Activated T-helper 17 cell treated with anti-CD3 and anti-CD28 coated beads, Interleukin-2, amount 50 U/mL, for 72 hours (primary cell): ENCODE results near the gene BPGM. TPM values are rescaled to one million over a fixed set of nuclear protein-coding genes. Genes with fewer than 3 reads are reported as not detected.
A peak's percentile ranks its signal among the peaks of the same experiment; 100 is the strongest.
"Not testable (repeated sequence)": the region's sequence is repeated elsewhere in the genome, so short reads cannot be mapped to it uniquely, and the experiment has no call there.

Experiments used
- ATAC-seq: fragments of 150-1000 bp; cut with Tn5 transposase; replicated peaks from 2 replicates; pipeline ENCODE4 v1.10.0; 2021; ENCODE audit warnings: mild to moderate bottlenecking, moderate library complexity
- H3K27ac Mint-ChIP-seq: one replicate; pipeline ENCODE4 v1.8.0; 2022; ENCODE audit warnings: mixed read lengths
- H3K27me3 Mint-ChIP-seq: one replicate; pipeline ENCODE4 v1.8.0; 2022; ENCODE audit warnings: mixed read lengths
- H3K36me3 Mint-ChIP-seq: one replicate; pipeline ENCODE4 v1.8.0; 2022; ENCODE audit warnings: low read depth, mild to moderate bottlenecking, mixed read lengths
- H3K4me1 Mint-ChIP-seq: one replicate; pipeline ENCODE4 v1.8.0; 2022; ENCODE audit warnings: mixed read lengths
- H3K4me3 Mint-ChIP-seq: one replicate; pipeline ENCODE4 v1.8.0; 2022; ENCODE audit warnings: mild to moderate bottlenecking, mixed read lengths
- H3K9me3 Mint-ChIP-seq: one replicate; pipeline ENCODE4 v1.8.0; 2022; ENCODE audit warnings: mixed read lengths
- total RNA-seq, 2 donors: library from RNA; stranded (reverse); gene quantifications; one replicate each; pipeline ENCODE4 v1.2.3, GENCODE V29; 2022

The BPGM gene
- total RNA-seq, 2 donors from 2014 or later = 17.2 to 20.7 TPM

DNA sequence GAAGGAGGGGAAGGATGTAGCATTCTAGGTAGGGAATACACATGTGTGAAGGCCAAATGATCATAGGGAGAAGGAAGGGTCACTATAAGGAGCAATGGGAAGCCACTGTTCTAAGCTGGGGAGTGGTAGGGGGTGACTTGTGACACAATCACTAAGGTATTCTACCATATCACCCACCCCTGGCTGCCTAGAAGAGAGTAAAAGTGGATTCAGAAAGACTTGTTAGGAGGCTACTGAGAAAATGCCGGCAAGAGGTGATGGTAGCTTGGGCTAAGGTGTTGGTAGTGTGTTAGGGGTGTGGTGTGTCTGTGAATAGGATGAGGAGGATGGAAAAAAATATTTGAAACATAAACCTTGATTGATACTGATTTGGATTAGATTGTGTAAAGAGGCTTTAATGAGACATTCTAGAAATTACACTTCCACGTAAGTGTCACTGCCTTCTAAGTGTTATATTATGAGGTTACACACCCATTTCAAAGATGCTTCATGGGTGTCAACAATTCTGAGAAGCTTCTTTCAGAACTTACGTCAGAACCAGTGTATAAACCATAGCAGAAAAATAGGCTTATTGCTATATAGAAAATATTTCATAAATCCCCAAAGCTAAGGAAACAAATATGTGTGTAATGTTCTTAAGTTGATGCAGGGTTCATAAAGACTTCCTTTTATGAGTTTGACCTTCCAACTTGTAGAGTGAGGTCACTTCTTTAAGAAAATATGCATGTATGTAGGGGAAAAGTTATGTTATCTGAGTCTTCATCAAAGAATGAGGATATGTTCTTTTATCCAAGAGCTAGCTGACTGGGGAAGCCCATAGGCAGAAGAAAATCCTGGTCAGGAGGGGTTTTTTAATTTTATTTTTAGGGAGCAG is 5.6 kb upstream of the BPGM start:
- peak; percentile 69 for ATAC-seq
- H3K9me3 Mint-ChIP-seq = no peaks in the 10 kb centered on the region
- peak overlapping the region; percentile 53 for H3K27ac Mint-ChIP-seq
- no peaks in the 10 kb centered on the region for H3K27me3 Mint-ChIP-seq
- no peaks in the 10 kb centered on the region for H3K36me3 Mint-ChIP-seq
- peaks cover 19% of the 10 kb centered on the region for H3K4me1 Mint-ChIP-seq
- H3K4me3 Mint-ChIP-seq = peak overlapping the region; percentile 20

DNA sequence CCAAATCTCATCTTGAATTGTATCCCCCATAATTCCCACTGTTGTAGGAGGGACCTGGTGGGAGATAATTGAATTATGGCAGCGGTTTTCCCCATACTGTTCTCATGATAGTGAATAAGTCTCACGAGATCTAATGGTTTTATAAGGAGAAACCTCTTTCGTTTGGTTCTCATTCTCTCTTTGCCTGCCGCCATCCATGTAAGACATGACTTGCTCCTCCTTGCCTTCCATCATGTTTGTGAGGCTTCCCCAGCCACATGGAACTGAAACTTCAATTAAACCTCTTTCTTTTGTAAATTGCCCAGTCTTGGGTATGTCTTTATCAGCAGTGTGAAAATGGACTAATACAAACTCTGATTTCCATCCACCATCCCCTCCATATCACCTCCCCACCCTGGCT is 4.7 kb upstream of the BPGM start:
- not testable (repeated sequence) for H3K4me3 Mint-ChIP-seq, ATAC-seq, H3K27me3 Mint-ChIP-seq, H3K36me3 Mint-ChIP-seq, H3K9me3 Mint-ChIP-seq
- H3K27ac Mint-ChIP-seq = peak overlapping the region; percentile 12
- H3K4me1 Mint-ChIP-seq = peaks cover 15% of the 10 kb centered on the region

DNA sequence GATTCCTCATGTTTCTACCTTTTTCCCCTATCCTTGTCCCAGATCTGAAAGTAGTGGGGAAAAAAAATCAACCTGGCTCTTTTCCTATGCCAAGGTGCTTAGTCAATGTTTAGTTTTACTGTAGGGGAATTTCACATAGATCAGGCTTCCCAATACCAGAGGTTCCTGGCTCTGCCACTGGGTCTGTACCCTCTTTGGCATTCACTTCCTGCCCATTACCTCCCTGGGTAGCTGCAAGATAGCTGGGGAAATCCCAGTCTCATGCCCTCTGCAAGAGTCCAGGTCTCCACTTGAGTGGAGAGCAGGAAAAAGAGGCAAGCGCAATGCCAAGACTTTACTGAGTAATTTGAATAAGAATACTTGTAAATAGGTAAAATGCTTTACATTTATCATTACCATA is 3.5 kb upstream of the BPGM start:
- Mint-ChIP-seq H3K36me3 (no peaks in the 10 kb centered on the region), H3K27ac (no peak overlapping the region), H3K4me3 (no peak overlapping the region), H3K27me3 (no peaks in the 10 kb centered on the region), H3K4me1 (peaks cover 15% of the 10 kb centered on the region), H3K9me3 (no peaks in the 10 kb centered on the region)
- ATAC-seq = no peak

DNA sequence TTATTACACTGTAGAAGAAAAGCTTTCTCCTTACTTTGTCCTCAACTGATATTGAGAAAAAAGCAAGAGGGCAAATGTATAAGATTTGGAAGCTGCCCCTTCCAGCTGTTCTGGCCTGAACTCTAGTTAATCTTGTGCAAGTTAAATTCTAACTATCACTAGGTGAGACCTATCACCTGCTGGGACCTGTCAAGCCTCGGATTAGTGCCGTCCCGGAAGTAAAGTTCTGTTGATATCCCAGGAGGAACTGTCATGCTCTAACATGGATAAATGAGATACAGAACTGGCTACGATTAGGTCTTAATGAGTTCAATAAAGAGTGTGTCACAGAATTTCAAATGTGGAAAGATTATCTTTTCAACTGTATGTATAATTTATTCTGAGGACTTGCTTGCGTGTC is 1.2 kb upstream of the BPGM start:
- Mint-ChIP-seq H3K4me1 (peaks cover 29% of the 10 kb centered on the region), H3K27me3 (no peaks in the 10 kb centered on the region), H3K4me3 (no peak overlapping the region), H3K36me3 (peaks cover 15% of the 10 kb centered on the region), H3K9me3 (no peaks in the 10 kb centered on the region), H3K27ac (no peak overlapping the region)
- no peak for ATAC-seq

DNA sequence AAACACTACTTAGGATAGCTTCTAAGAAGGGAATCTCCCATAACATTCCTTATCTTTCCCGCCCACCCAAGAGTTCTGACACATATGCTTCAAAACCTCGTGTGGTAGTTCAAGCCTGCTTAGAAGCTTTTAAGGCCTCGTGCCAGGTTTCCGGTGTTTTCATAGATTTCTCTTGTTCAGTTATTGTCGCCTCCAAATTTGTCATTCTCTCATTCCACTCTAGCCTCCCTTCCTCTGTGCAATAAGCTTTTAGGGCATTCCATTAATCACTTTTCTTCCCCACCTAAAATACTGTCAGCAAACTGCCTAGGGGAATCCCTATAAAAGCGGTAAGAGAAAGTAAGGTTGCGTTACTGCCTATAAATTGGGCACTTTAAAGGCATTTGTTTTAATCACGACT is 718 bp upstream of the BPGM start:
- no peak for ATAC-seq
- Mint-ChIP-seq H3K27ac (no peak overlapping the region), H3K9me3 (no peaks in the 10 kb centered on the region), H3K27me3 (no peaks in the 10 kb centered on the region), H3K36me3 (peaks cover 15% of the 10 kb centered on the region), H3K4me3 (no peak overlapping the region), H3K4me1 (peaks cover 24% of the 10 kb centered on the region)

DNA sequence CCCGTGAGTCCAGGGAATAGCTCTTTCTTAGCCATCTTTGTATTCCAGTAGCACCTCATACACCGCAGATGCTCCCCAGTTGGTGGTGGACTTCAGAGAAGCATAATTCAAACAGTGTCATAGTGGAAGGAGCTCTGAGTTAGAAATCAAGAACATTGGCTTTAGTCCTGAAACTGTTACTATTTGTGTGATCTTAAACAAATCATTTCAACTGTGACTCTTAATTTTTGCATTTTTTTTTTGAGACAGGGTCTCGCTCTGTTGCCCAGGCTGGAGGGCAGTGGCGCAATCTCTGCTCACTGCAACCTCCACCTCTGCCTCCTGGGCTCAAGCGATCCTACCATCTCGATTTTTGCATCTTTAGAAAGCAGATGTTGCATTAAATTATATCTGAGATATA is 1.8 kb downstream of the BPGM start:
- H3K27ac Mint-ChIP-seq = peak overlapping the region; percentile 68

DNA sequence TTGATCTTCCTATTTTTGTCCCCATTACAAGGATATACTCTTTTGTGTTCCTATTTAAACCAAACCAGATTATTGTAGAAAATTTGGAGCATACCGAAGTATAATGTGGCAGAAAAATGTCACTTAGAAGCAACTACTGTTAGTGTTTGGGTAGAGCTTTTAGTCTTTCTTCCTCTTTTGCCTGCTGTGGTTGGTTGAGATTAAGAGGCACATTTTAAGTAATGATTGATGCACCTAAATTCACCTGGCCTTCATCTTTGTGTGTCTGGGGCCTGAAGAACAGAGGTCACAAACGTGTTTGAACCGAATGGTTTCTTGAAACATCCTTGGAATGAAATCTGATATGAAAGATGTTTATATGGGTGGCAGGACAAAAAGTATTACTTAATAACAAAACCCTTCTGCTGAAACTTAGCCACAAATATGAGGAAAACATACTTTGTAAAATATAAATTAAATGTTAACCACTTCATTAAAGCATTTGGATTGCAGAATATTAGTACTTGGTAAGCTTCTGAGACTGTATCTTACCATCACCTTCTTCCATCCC is 2.6 kb downstream of the BPGM start:
- H3K4me3 Mint-ChIP-seq = peak overlapping the region; percentile 31
- peaks cover 16% of the 10 kb centered on the region for H3K36me3 Mint-ChIP-seq
- ATAC-seq = no peak
- H3K4me1 Mint-ChIP-seq = peaks cover 30% of the 10 kb centered on the region
- no peak overlapping the region for H3K27ac Mint-ChIP-seq
- H3K27me3 Mint-ChIP-seq = no peaks in the 10 kb centered on the region
- H3K9me3 Mint-ChIP-seq = no peaks in the 10 kb centered on the region

More for the DNA sequence above, 1.8 kb downstream of the BPGM start:
- H3K27me3 Mint-ChIP-seq = no peaks in the 10 kb centered on the region
- no peak overlapping the region for H3K4me3 Mint-ChIP-seq
- ATAC-seq = no peak
- H3K4me1 Mint-ChIP-seq = peaks cover 25% of the 10 kb centered on the region
- H3K36me3 Mint-ChIP-seq = peaks cover 15% of the 10 kb centered on the region
- H3K9me3 Mint-ChIP-seq = no peaks in the 10 kb centered on the region

DNA sequence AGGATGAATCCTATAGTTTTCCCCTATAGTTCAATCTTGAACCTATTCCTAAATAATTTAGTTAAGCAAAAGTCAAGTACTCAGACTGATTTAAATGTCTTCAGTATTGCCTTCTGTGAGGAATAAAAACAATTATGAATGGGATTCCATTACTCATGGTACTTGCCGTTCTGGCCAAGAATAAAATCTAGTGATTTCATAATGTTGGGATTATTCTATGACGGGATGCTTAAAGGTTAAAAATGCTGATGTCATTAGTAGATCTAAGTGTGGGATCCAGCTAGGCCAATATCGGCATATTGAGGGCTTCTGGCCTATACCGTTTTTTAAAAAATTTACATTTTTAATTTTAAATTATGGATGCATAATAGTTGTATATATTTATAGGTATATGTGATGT is 5.3 kb downstream of the BPGM start:
- Mint-ChIP-seq H3K27ac (no peak overlapping the region), H3K4me3 (no peak overlapping the region), H3K27me3 (no peaks in the 10 kb centered on the region), H3K36me3 (peaks cover 26% of the 10 kb centered on the region), H3K4me1 (peaks cover 41% of the 10 kb centered on the region), H3K9me3 (no peaks in the 10 kb centered on the region)
- no peak for ATAC-seq

DNA sequence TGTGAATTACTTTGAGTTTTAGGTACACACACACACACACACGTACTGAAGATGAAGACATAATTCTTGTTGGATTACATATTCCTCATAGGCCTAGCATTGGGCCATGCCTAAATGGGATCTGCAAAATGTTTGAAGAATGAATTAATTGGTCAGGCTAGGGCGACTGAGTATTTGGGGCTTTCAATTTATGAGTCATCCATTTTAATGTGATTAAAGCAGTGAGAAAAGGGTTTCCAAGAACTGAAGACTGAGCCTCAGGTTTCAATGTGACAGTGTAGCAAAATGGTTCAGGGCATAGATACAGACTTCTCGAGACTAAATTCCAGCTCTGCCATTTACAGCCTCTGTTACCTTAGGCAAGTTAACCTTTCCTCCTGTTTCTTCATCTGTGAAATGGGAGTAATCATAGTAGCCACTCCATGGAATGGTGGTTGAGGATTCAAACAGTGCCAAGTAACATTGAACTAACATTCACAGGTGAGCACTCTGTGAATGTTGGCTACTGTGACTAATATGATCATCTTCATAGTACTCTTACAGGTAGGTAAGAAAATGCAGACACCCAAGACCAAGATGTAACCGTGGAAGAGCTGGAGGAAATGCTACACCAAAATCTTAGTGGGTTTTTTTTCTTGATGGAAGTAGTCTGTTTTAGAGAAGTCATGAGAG is 7.6 kb downstream of the BPGM start:
- H3K27me3 Mint-ChIP-seq = no peaks in the 10 kb centered on the region
- peak; percentile 95 for ATAC-seq
- peaks cover 46% of the 10 kb centered on the region for H3K4me1 Mint-ChIP-seq
- H3K4me3 Mint-ChIP-seq = peak overlapping the region; percentile 75
- peak overlapping the region; percentile 87 for H3K27ac Mint-ChIP-seq
- peaks cover 37% of the 10 kb centered on the region for H3K36me3 Mint-ChIP-seq
- no peaks in the 10 kb centered on the region for H3K9me3 Mint-ChIP-seq

DNA sequence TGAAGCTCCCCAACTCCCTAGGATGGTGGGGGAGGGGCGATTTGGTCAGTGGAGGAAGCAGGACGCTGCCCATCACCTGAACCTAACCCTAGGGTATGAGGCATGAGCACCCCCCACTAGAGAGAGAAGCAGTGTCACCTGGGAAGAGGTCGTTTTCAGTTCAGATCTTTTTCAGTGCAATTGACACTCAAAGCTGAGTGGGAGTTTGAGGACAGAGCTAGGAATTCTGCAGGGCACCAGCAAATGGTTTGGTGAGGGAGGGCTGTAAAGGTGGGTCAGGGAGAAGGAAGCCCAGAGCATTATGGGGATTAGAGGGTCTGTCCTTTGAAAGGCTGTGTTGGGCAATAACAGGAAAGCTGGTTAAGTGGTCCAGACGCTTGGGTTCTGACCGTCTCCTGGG is 10.9 kb downstream of the BPGM start:
- Mint-ChIP-seq H3K27ac (peak overlapping the region; percentile 40), H3K36me3 (peaks cover 49% of the 10 kb centered on the region), H3K9me3 (no peaks in the 10 kb centered on the region), H3K4me3 (no peak overlapping the region), H3K4me1 (peaks cover 40% of the 10 kb centered on the region), H3K27me3 (no peaks in the 10 kb centered on the region)
- no peak for ATAC-seq

DNA sequence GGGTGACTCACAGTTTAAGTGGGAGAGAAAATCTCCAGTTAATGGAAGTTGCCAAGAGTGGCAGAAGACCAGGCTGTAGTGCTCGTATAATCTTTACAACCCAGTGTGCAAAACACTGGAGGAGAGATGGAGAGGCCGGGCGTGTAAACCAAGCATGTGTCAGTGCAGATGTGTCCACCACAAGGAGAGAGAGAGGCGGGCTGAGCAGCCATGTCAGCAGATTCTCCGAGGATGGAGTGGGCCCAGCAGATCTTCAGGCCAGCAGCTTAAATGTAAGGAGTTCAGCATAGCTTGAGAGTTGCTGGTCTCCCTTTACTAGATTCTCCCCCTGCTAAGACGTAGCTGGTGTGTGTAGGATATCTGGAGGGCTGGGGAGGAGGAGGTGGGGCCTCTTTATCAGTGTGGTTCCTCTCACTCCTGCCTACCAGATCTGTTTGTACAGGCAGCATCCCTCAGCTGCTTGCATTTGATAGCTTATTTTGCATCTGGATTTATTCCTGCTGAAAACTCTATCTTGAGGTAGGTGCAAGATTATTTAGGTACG is 13.7 kb downstream of the BPGM start:
- H3K36me3 Mint-ChIP-seq = peaks cover 62% of the 10 kb centered on the region
- no peak overlapping the region for H3K4me3 Mint-ChIP-seq
- no peak overlapping the region for H3K27ac Mint-ChIP-seq

DNA sequence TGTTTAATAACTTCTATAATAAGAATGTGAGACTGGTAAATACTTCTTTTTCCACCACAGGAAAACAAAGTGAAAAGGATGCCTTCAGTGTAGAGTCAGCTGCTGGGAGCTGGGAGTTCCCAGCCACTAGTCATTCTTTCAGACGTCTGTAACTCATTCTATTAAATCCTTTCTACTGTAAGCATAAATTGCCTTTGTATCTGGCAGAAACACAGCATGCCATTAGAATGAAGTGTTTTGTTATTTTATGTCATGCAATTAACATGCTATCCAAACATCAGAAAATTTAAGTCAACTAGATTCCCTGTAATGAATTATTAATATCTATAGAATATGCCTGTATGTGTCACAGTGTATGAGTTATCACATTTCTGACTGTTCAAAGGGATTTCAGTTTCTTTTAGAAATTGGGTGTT is 14.3 kb downstream of the BPGM start:
- H3K27me3 Mint-ChIP-seq = no peaks in the 10 kb centered on the region
- H3K27ac Mint-ChIP-seq = no peak overlapping the region
- H3K36me3 Mint-ChIP-seq = peaks cover 64% of the 10 kb centered on the region
- no peak overlapping the region for H3K4me3 Mint-ChIP-seq
- ATAC-seq = peak; percentile 46
- H3K4me1 Mint-ChIP-seq = peaks cover 23% of the 10 kb centered on the region
- no peaks in the 10 kb centered on the region for H3K9me3 Mint-ChIP-seq

More for the DNA sequence above, 13.7 kb downstream of the BPGM start:
- peaks cover 23% of the 10 kb centered on the region for H3K4me1 Mint-ChIP-seq
- no peaks in the 10 kb centered on the region for H3K27me3 Mint-ChIP-seq
- no peak for ATAC-seq
- no peaks in the 10 kb centered on the region for H3K9me3 Mint-ChIP-seq

DNA sequence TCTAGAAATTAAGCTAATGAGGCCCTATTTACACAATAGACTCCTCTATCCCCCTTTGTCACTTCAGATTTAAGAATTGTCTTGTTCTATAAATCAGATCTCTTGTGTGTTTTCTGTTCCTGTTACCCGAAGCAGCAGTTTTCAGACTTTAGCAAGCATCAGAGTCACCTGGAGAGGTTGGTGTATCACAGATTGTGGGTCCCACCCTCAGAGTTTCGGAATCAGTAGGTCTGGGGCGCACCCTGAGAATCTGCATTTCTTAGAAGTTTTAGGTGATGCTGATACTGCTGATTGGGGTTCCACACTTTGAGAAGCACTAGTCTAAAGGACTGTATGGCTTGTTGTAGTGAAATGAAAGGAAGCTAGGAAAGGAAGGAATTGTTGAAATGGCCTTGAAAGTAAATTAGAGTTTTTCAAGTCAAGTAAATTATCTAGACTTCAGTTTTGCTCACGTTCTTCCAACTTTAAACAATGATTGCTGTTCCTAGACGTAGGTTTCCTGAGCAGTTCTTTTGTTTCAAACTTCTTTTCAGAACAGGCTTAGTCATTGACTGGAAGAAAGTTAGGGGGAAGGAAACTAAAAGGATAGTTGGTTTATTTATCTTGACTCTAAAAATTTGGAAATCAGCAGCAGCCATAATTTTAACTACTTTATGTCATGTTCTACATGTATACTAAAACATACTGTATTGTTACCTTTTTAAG is 15.7 kb downstream of the BPGM start:
- Mint-ChIP-seq H3K36me3 (peaks cover 70% of the 10 kb centered on the region), H3K27me3 (no peaks in the 10 kb centered on the region), H3K4me3 (no peak overlapping the region), H3K4me1 (peaks cover 18% of the 10 kb centered on the region), H3K27ac (peak overlapping the region; percentile 68), H3K9me3 (no peaks in the 10 kb centered on the region)
- peak; percentile 64 for ATAC-seq

DNA sequence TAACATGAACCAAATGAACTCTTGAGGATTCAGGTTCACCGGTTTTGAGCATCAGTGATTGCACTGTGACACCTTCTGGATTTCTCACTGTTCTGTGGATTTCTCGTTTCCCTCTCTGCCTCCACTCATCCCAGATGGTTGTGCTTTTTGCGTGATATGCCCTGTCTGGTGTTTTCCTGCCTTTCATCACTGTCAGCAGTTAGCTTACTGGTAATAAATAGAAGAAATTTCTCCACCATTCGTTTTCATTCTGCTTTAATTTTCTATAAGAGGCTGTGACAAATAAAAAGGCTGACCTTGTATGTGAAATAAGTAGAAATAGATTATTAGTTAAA is 16.2 kb downstream of the BPGM start:
- peaks cover 65% of the 10 kb centered on the region for H3K36me3 Mint-ChIP-seq
- no peak for ATAC-seq
- H3K27me3 Mint-ChIP-seq = no peaks in the 10 kb centered on the region
- peaks cover 16% of the 10 kb centered on the region for H3K4me1 Mint-ChIP-seq
- H3K9me3 Mint-ChIP-seq = no peaks in the 10 kb centered on the region
- peak overlapping the region; percentile 68 for H3K27ac Mint-ChIP-seq
- H3K4me3 Mint-ChIP-seq = no peak overlapping the region
